Measurements from ENCODE around the gene UBAC1. TPM values are rescaled to one million over a fixed set of nuclear protein-coding genes. Genes with fewer than 3 reads are reported as not detected.
"Not testable (repeated sequence)": the region's sequence is repeated elsewhere in the genome, so short reads cannot be mapped to it uniquely, and the experiment has no call there.

Gene UBAC1
- total RNA-seq, 1 donor = 23.0 TPM

- no peak overlapping the region for H3K4me3 ChIP-seq (ENCODE audit: low read depth, low read length)
- TF ChIP-seq CTCF (IDR thresholded peaks at IDR 0.05; ENCODE audit: insufficient read depth, low read length) = no peak
- DNase-seq (ENCODE audit: low read depth) = no peak
Measured at GRCh38 chr9:135919318-135919890, 41.8 kb downstream of the UBAC1 start.

DNA sequence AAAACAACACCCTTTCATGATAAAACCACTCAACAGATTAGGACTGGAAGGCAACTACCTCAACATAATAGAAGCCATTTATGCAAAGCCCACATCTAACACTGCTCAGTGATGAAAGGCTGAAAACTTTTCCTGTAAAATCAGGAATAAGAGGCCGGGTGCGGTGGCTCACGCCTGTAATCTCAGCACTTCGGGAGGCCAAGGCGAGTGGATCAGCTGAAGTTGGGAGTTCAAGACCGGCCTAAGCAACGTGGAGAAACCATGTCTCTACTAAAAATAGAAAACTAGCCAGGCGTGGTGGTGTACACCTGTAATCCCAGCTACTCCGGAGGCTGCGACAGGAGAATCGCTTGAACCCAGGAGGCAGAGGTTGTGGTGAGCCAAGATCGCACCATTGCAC lies 44.9 kb downstream of the UBAC1 start:
- not testable (repeated sequence) for DNase-seq (ENCODE audit: low read depth); H3K4me3 ChIP-seq (ENCODE audit: low read depth, low read length)

DNA sequence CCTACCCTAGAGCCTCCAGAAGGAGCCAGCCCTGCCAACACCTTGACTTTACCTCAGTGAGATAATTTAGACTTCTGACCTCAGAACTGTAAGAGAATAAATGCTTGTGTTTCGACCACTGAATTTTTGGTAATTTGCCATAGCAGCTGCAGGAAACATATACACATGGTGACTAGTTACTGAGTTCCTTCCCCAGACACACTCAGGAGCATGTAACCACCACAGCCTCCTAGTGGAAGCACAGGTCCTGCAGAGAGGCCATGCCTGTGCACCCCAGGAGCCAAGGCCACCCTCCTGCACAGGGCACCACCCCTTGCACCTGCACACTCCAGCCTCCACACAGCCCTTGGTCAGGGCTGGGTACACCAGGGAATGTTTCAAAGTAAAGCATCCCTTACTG lies 46.3 kb downstream of the UBAC1 start:
- no peak for DNase-seq (ENCODE audit: low read depth)
- no peak for TF ChIP-seq CTCF (IDR thresholded peaks at IDR 0.05; ENCODE audit: insufficient read depth, low read length)
- H3K4me3 ChIP-seq (ENCODE audit: low read depth, low read length) = no peak overlapping the region

- H3K4me3 ChIP-seq (ENCODE audit: low read depth, low read length); DNase-seq (ENCODE audit: low read depth): not testable (repeated sequence)
Measured at GRCh38 chr9:135911233-135911632, 49.9 kb downstream of the UBAC1 start.

GRCh38 chr9:135910757-135911156 lies 50.4 kb downstream of the UBAC1 start:
- H3K4me3 ChIP-seq (ENCODE audit: low read depth, low read length) = no peak overlapping the region
- no peak for DNase-seq (ENCODE audit: low read depth)
- no peak for TF ChIP-seq CTCF (IDR thresholded peaks at IDR 0.05; ENCODE audit: insufficient read depth, low read length)

GRCh38 chr9:135910216-135910615 lies 51.0 kb downstream of the UBAC1 start:
- no peak overlapping the region for H3K4me3 ChIP-seq (ENCODE audit: low read depth, low read length)
- DNase-seq (ENCODE audit: low read depth) = no peak
- TF ChIP-seq CTCF (IDR thresholded peaks at IDR 0.05; ENCODE audit: insufficient read depth, low read length) = no peak

DNA sequence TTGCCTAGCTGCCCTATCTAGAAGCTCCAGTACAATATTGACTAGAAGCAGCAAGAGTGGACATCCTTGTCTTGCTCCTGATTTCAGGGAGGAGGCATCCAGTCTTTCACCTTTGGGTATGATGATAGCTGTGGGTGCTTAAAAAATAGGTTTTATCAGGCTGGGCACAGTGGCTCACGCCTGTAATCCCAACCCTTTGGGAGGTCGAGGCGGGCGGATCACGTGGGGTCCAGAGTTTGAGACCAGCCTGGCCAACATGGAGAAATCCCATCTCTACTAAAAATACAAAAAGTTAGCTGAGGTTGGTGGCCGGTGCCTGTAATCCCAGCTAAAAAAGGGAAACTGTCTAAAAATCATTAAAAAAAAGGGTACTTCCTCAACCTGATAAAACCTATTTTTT lies 51.8 kb downstream of the UBAC1 start:
- no peak overlapping the region for H3K4me3 ChIP-seq (ENCODE audit: low read depth, low read length)
- no peak for TF ChIP-seq CTCF (IDR thresholded peaks at IDR 0.05; ENCODE audit: insufficient read depth, low read length)
- DNase-seq (ENCODE audit: low read depth) = no peak

- no peak for DNase-seq (ENCODE audit: low read depth)
- TF ChIP-seq CTCF (IDR thresholded peaks at IDR 0.05; ENCODE audit: insufficient read depth, low read length) = no peak
- H3K4me3 ChIP-seq (ENCODE audit: low read depth, low read length) = peak overlapping the region; percentile 80
Measured at GRCh38 chr9:135908754-135909204, 52.4 kb downstream of the UBAC1 start.
